GM12874 (cell line): ENCODE data around the gene CHEK1.

Experiments used
- CTCF ChIP-seq: IDR thresholded peaks from 2 replicates; pipeline ENCODE4 v1.5.1; 2011; ENCODE audit warnings: low read depth, mild to moderate bottlenecking, control low read depth, low read length, moderate library complexity; ENCODE audit not compliant: insufficient read depth

The CHEK1 gene

GRCh38 chr11:125624756-125625213 is at the start of gene CHEK1:
Gene CHEK1, plus strand, starts transcription at chr11:125625163. Its CDS starts 1,606 bp downstream, at chr11:125626769.
- no peak for TF ChIP-seq CTCF

DNA sequence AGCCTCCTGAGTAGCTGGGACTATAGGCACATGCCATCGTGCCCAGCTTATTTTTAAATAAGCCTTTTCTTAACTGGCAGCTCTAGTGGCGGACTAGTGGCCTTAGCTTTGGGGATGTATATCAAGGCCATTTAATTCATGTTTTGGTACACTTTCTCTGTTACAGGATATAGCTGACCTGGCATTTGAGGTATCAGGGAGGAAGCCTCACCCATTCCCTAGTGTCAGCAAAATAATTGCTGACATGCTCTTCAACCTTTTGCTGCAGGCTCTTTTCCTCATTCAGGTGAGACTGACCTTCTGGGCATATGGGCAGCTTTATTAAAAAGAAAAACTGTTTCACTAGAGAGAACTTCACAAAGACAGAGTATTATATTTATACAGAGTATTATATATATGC is 46.2 kb upstream of the CHEK1 start:
- no peak for TF ChIP-seq CTCF

GRCh38 chr11:125579811-125580210 is 45.2 kb upstream of the CHEK1 start:
- TF ChIP-seq CTCF, result no peak

- no peak for TF ChIP-seq CTCF
These were observed 41.5 kb upstream of the CHEK1 start for GRCh38 chr11:125583496-125583895.

GRCh38 chr11:125585487-125585886 is 39.5 kb upstream of the CHEK1 start:
- no peak for TF ChIP-seq CTCF

GRCh38 chr11:125586623-125587022 is 38.3 kb upstream of the CHEK1 start:
- TF ChIP-seq CTCF, result no peak

GRCh38 chr11:125587480-125587879 is 37.5 kb upstream of the CHEK1 start:
- TF ChIP-seq CTCF, result no peak

- no peak for TF ChIP-seq CTCF
These were observed 36.5 kb upstream of the CHEK1 start for GRCh38 chr11:125588505-125588904.
